GM23338 (cell line): ENCODE results near the gene ANO6. TPM values are rescaled to one million over a fixed set of nuclear protein-coding genes. Genes with fewer than 3 reads are reported as not detected.

Source experiments
- ATAC-seq: fragments of 200-7000 bp; cut with Tn5 transposase; 3 replicates; pipeline ENCODE4 v1.9.1; 2020
- DNase-seq: peaks from one replicate; pipeline ENCODE4 v3.0.0-alpha.2; 2015; ENCODE audit warnings: low spot score
- H2AFZ ChIP-seq: fragments of 200-600 bp; sonication (generic); 2 replicates; pipeline ENCODE4 v1.8.0; 2016; ENCODE audit warnings: antibody characterized with exemption, mild to moderate bottlenecking, moderate library complexity
- H3F3A ChIP-seq: fragments of 200-600 bp; sonication (generic); replicated peaks from 2 replicates; pipeline ENCODE4 v1.8.0; 2017; ENCODE audit warnings: antibody characterized with exemption, mixed run types, low read depth
- H3K27ac ChIP-seq: fragments of 200-600 bp; sonication (generic); 2 replicates; pipeline ENCODE4 v1.6.1; 2016; ENCODE audit warnings: low read depth
- H3K27me3 ChIP-seq: fragments of 200-600 bp; sonication (generic); 2 replicates; pipeline ENCODE4 v1.8.0; 2016; ENCODE audit warnings: mild to moderate bottlenecking, mixed run types, moderate library complexity; ENCODE audit not compliant: insufficient read depth
- H3K36me3 ChIP-seq: fragments of 200-600 bp; sonication (generic); 2 replicates; pipeline ENCODE4 v1.8.0; 2016; ENCODE audit warnings: mild to moderate bottlenecking; ENCODE audit not compliant: insufficient read depth
- H3K4me1 ChIP-seq: fragments of 200-600 bp; sonication (generic); 2 replicates; pipeline ENCODE4 v1.8.0; 2016; ENCODE audit warnings: mild to moderate bottlenecking, moderate library complexity; ENCODE audit not compliant: insufficient read depth
- H3K4me2 ChIP-seq: fragments of 200-600 bp; sonication (generic); 2 replicates; pipeline ENCODE4 v1.7.1; 2017; ENCODE audit warnings: mixed run types
- H3K4me3 ChIP-seq: fragments of 200-600 bp; sonication (generic); 2 replicates; pipeline ENCODE4 v1.6.1; 2016; ENCODE audit warnings: mixed run types
- H3K79me2 ChIP-seq: fragments of 200-600 bp; sonication (generic); replicated peaks from 2 replicates; pipeline ENCODE4 v1.8.0; 2017; ENCODE audit warnings: mild to moderate bottlenecking; ENCODE audit not compliant: insufficient read depth
- H3K9me2 ChIP-seq: fragments of 200-600 bp; sonication (generic); 2 replicates; pipeline ENCODE4 v1.8.0; 2017; ENCODE audit not compliant: insufficient read depth
- H4K20me1 ChIP-seq: fragments of 200-600 bp; sonication (generic); replicated peaks from 2 replicates; pipeline ENCODE4 v1.8.0; 2017; ENCODE audit warnings: mild to moderate bottlenecking; ENCODE audit not compliant: insufficient read depth
- H3K27ac Mint-ChIP-seq: 2 replicates; pipeline ENCODE4 v1.8.0; 2020; ENCODE audit warnings: inconsistent platforms, mild to moderate bottlenecking, moderate library complexity, mixed read lengths
- H3K27me3 Mint-ChIP-seq: 3 replicates; pipeline ENCODE4 v1.8.0; 2022; ENCODE audit warnings: low read depth, mild to moderate bottlenecking, moderate library complexity, mixed read lengths, inconsistent platforms; ENCODE audit not compliant: insufficient read depth, poor library complexity
- H3K36me3 Mint-ChIP-seq: 3 replicates; pipeline ENCODE4 v1.8.0; 2021; ENCODE audit warnings: low read depth, mild to moderate bottlenecking, inconsistent platforms, moderate library complexity, mixed read lengths
- H3K4me1 Mint-ChIP-seq: 3 replicates; pipeline ENCODE4 v1.8.0; 2020; ENCODE audit warnings: mild to moderate bottlenecking, inconsistent platforms, mixed read lengths
- H3K4me3 Mint-ChIP-seq: 3 replicates; pipeline ENCODE4 v1.8.0; 2021; ENCODE audit warnings: moderate library complexity, mild to moderate bottlenecking, inconsistent platforms, mixed read lengths
- H3K9me3 Mint-ChIP-seq: 3 replicates; pipeline ENCODE4 v1.8.0; 2020; ENCODE audit warnings: moderate library complexity, mild to moderate bottlenecking, inconsistent platforms, mixed read lengths
- CTCF ChIP-seq, 2 experiments: fragments of 200-600 bp in 1 of 2; sonication (generic) in 1 of 2; conservative IDR thresholded peaks; 2 replicates each; pipeline versions ENCODE4 v1.5.1 to v1.6.1; 2016 to 2017; ENCODE audit warnings: antibody characterized with exemption in 2 of 2, low read depth in 2 of 2, mild to moderate bottlenecking in 2 of 2, moderate library complexity in 1 of 2
- ETS1 ChIP-seq: IDR thresholded peaks from 2 replicates; pipeline ENCODE4 v1.6.1; 2016; ENCODE audit warnings: antibody characterized with exemption
- EZH2 ChIP-seq: fragments of 200-600 bp; sonication (generic); IDR thresholded peaks from one replicate; pipeline ENCODE4 v1.8.0; 2017; ENCODE audit warnings: antibody characterized with exemption, mild to moderate bottlenecking, low read depth; ENCODE audit not compliant: unreplicated experiment
- EZH2phosphoT487 ChIP-seq: fragments of 200-600 bp; sonication (generic); IDR thresholded peaks from one replicate; pipeline ENCODE4 v1.8.1; 2018; ENCODE audit warnings: antibody characterized with exemption; ENCODE audit not compliant: unreplicated experiment
- NANOG ChIP-seq: IDR thresholded peaks from 2 replicates; pipeline ENCODE4 v1.6.1; 2016; ENCODE audit warnings: antibody characterized with exemption, borderline replicate concordance
- POLR2AphosphoS5 ChIP-seq: IDR thresholded peaks from 2 replicates; pipeline ENCODE4 v1.6.1; 2016; ENCODE audit warnings: antibody characterized with exemption, low read depth
- REST ChIP-seq: IDR thresholded peaks from one replicate; pipeline ENCODE4 v1.6.1; 2018; ENCODE audit warnings: antibody characterized with exemption; ENCODE audit not compliant: unreplicated experiment
- ZNF331 ChIP-seq: fragments of 250-450 bp; sonication (Bioruptor Pico); IDR thresholded peaks from 2 replicates; pipeline ENCODE4 v1.5.0; 2020; ENCODE audit warnings: low read depth, mild to moderate bottlenecking, moderate library complexity
- ZNF462 ChIP-seq: fragments of 250-450 bp; sonication (Bioruptor Pico); IDR thresholded peaks from 2 replicates; pipeline ENCODE4 v1.5.0; 2020; ENCODE audit warnings: mild to moderate bottlenecking, moderate library complexity
- polyA plus RNA-seq: library from polyadenylated mRNA; unstranded; fragments of >200 nt; fragmentation: Nextera tagmentation; extraction: Ambion mirVana; gene quantifications from 2 replicates; pipeline ENCODE4 v1.2.1, GENCODE V29; 2016
- total RNA-seq: library from RNA; depleted of rRNA; stranded (reverse); fragments of >200 nt; shearing (Covaris generic); gene quantifications from 2 replicates; pipeline ENCODE4 v1.2.3, GENCODE V29; 2014

ANO6 gene
- total and polyA plus RNA-seq, 2 experiments from 2014 or later, result 21.1 to 48.9 TPM

- Mint-ChIP-seq H3K9me3 (no peaks in the 10 kb centered on the region), H3K27me3 (peaks cover 2% of the 10 kb centered on the region), H3K4me3 (no peak overlapping the region), H3K4me1 (peaks cover 27% of the 10 kb centered on the region), H3K27ac (no peak overlapping the region), H3K36me3 (no peaks in the 10 kb centered on the region)
- H3K36me3 ChIP-seq, result 0 out of 2 replicates have a peak, but pooled peaks cover 5% of the 10 kb centered on the region
- peaks cover 50% of the 10 kb centered on the region for H3K79me2 ChIP-seq
- no peak overlapping the region for H3K27ac ChIP-seq
- no peak overlapping the region for H2AFZ ChIP-seq
- H3F3A ChIP-seq, result no peaks in the 10 kb centered on the region
- peaks cover 11% of the 10 kb centered on the region for H3K4me1 ChIP-seq
- no peak for ATAC-seq
- no peak for TF ChIP-seq CTCF (conservative IDR thresholded peaks at IDR 0.05; ENCODE audit: low read depth in 2 of 2)
- no peak for TF ChIP-seq POLR2AphosphoS5
- TF ChIP-seq NANOG, result no peak
- no peak for TF ChIP-seq ETS1
- TF ChIP-seq ZNF331 (CRISPR knock-in tag), result no peak
- H3K9me2 ChIP-seq, result no peaks in the 10 kb centered on the region
- H3K4me3 ChIP-seq, result no peak overlapping the region
- H3K27me3 ChIP-seq, result no peaks in the 10 kb centered on the region
- no peak for DNase-seq
- H4K20me1 ChIP-seq, result no peaks in the 10 kb centered on the region; the same call in 1 of the 2 replicates
- no peak overlapping the region for H3K4me2 ChIP-seq
These were observed 53.5 kb downstream of the ANO6 start for GRCh38 chr12:45269412-45269751.

- H3K36me3 Mint-ChIP-seq, result no peaks in the 10 kb centered on the region
- TF ChIP-seq EZH2 (no peak), REST (no peak), POLR2AphosphoS5 (no peak), EZH2phosphoT487 (no peak), ZNF462 (CRISPR knock-in tag) (no peak)
- peaks cover 41% of the 10 kb centered on the region for H3K79me2 ChIP-seq
These were observed 55.1 kb downstream of the ANO6 start for GRCh38 chr12:45270951-45271350.

More at GRCh38 chr12:45270951-45271350, 55.1 kb downstream of the ANO6 start:
- no peak overlapping the region for H3K27ac Mint-ChIP-seq
- H3K27ac ChIP-seq, result no peak overlapping the region
- no peak for DNase-seq
- no peak for ATAC-seq
- peaks cover 11% of the 10 kb centered on the region for H3K4me1 ChIP-seq
- H3K4me2 ChIP-seq, result no peak overlapping the region
- H2AFZ ChIP-seq, result no peak overlapping the region
- no peak overlapping the region for H3K4me3 Mint-ChIP-seq
- H4K20me1 ChIP-seq, result no peaks in the 10 kb centered on the region; the same call in 1 of the 2 replicates
- no peaks in the 10 kb centered on the region for H3F3A ChIP-seq
- no peaks in the 10 kb centered on the region for H3K27me3 ChIP-seq
- peaks cover 27% of the 10 kb centered on the region for H3K4me1 Mint-ChIP-seq
- H3K36me3 ChIP-seq, result 0 out of 2 replicates have a peak, but pooled peaks cover 5% of the 10 kb centered on the region
- H3K9me3 Mint-ChIP-seq, result no peaks in the 10 kb centered on the region
- H3K9me2 ChIP-seq, result no peaks in the 10 kb centered on the region
- no peak overlapping the region for H3K4me3 ChIP-seq
- H3K27me3 Mint-ChIP-seq, result peaks cover 2% of the 10 kb centered on the region
